GM19351 (cell line): Measurements from ENCODE around the gene COL4A1.

ENCODE experiments used
- ATAC-seq: cut with Tn5 transposase; IDR thresholded peaks from one replicate; pipeline ENCODE4 v1.9.1; 2021; ENCODE audit warnings: mild to moderate bottlenecking, moderate library complexity; ENCODE audit not compliant: unreplicated experiment

COL4A1 gene

GRCh38 chr13:110277357-110277975, 29.5 kb downstream of the COL4A1 start:
- ATAC-seq = no peak

- ATAC-seq = no peak
These were observed 30.4 kb downstream of the COL4A1 start for GRCh38 chr13:110276553-110276950.

GRCh38 chr13:110275931-110276552, 30.9 kb downstream of the COL4A1 start:
- no peak for ATAC-seq

GRCh38 chr13:110274687-110275086, 32.3 kb downstream of the COL4A1 start:
- ATAC-seq = no peak

- ATAC-seq = no peak
These were observed 33.7 kb downstream of the COL4A1 start for GRCh38 chr13:110273254-110273653.

GRCh38 chr13:110272651-110273050, 34.3 kb downstream of the COL4A1 start:
- no peak for ATAC-seq

GRCh38 chr13:110272227-110272626, 34.7 kb downstream of the COL4A1 start:
- ATAC-seq = no peak

GRCh38 chr13:110271313-110271712, 35.6 kb downstream of the COL4A1 start:
- no peak for ATAC-seq

- ATAC-seq = no peak
These were observed 36.5 kb downstream of the COL4A1 start for GRCh38 chr13:110270507-110270906.

GRCh38 chr13:110269509-110270185, 37.3 kb downstream of the COL4A1 start:
- ATAC-seq = no peak

GRCh38 chr13:110268576-110269185, 38.3 kb downstream of the COL4A1 start:
- no peak for ATAC-seq

GRCh38 chr13:110268061-110268460, 38.9 kb downstream of the COL4A1 start:
- ATAC-seq = no peak

GRCh38 chr13:110266983-110267382, 40.0 kb downstream of the COL4A1 start:
- ATAC-seq = no peak

- no peak for ATAC-seq
These were observed 40.5 kb downstream of the COL4A1 start for GRCh38 chr13:110266431-110266809.

- ATAC-seq = no peak
These were observed 41.1 kb downstream of the COL4A1 start for GRCh38 chr13:110265682-110266430.

GRCh38 chr13:110265341-110265681, 41.6 kb downstream of the COL4A1 start:
- ATAC-seq = no peak

GRCh38 chr13:110264685-110265275, 42.2 kb downstream of the COL4A1 start:
- ATAC-seq = no peak

- ATAC-seq = no peak
These were observed 43.1 kb downstream of the COL4A1 start for GRCh38 chr13:110263888-110264287.

- no peak for ATAC-seq
These were observed 43.6 kb downstream of the COL4A1 start for GRCh38 chr13:110263404-110263803.

- ATAC-seq = no peak
These were observed 44.3 kb downstream of the COL4A1 start for GRCh38 chr13:110262508-110263291.
